PFSK-1 (cell line): ENCODE results near the gene KIF13A.

ENCODE experiments used
- FOXP2 ChIP-seq: optimal IDR thresholded peaks from 2 replicates; pipeline ENCODE3; 2011; ENCODE audit warnings: borderline replicate concordance, control low read depth, inconsistent platforms; ENCODE audit not compliant: insufficient read depth; ENCODE audit errors: extremely low read length, extremely low read depth
- POLR2AphosphoS5 ChIP-seq: IDR thresholded peaks from 2 replicates; pipeline ENCODE4 v1.6.1; 2012; ENCODE audit warnings: low read depth, mild to moderate bottlenecking, control low read depth, low read length, moderate library complexity
- SIN3A ChIP-seq: IDR thresholded peaks from 2 replicates; pipeline ENCODE4 v1.6.1; 2012; ENCODE audit warnings: mild to moderate bottlenecking, low read length, moderate library complexity, borderline replicate concordance; ENCODE audit not compliant: insufficient read depth
- TAF1 ChIP-seq: IDR thresholded peaks from 2 replicates; pipeline ENCODE4 v1.6.1; 2012; ENCODE audit warnings: low read length, control low read depth, borderline replicate concordance; ENCODE audit not compliant: insufficient read depth
- TF ChIP-seq, protein P1 (sequence below), 2 experiments: IDR thresholded peaks; 2 replicates each; pipeline versions ENCODE4 v1.6.1 to v1.8.0; 2011 to 2012; ENCODE audit warnings: low read depth in 2 of 2, low read length in 2 of 2, control low read depth in 1 of 2, inconsistent platforms in 1 of 2, mild to moderate bottlenecking in 1 of 2, moderate library complexity in 1 of 2; ENCODE audit not compliant: insufficient read depth in 1 of 2

Gene KIF13A

DNA sequence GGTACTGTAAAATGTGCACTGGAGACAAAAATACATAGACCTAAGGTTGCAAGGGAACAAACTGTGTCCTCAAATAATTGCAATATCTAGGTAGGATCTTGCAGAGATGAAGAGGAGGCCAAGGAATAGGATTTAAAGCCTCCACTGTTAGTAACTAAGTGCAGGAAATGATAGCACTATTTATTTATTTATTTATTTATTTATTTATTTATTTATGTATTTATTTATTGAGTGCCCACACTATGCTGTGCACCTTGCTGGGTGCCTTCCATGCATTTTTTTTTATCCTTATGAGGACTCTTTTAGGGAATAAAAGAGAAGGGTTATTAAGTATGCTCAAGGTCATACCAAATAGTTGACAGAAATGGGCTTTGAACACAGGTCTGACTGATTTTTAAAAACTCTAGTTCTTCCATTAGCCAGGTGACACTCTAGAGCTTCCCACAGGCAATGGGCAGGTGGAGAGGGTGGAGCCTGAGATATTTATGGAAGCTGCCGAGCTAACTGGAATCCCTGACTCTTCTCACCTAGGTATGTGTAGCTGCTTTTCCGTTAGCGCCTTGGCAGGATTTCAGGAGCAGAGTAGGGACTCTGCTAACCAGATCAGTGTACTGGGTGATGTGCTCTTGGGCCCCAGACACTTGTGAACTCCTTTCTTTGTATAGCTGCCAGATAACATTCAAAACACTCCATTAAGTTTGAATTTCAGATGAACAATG lies 268.0 kb downstream of the KIF13A start:
- TF ChIP-seq, protein P1, sequence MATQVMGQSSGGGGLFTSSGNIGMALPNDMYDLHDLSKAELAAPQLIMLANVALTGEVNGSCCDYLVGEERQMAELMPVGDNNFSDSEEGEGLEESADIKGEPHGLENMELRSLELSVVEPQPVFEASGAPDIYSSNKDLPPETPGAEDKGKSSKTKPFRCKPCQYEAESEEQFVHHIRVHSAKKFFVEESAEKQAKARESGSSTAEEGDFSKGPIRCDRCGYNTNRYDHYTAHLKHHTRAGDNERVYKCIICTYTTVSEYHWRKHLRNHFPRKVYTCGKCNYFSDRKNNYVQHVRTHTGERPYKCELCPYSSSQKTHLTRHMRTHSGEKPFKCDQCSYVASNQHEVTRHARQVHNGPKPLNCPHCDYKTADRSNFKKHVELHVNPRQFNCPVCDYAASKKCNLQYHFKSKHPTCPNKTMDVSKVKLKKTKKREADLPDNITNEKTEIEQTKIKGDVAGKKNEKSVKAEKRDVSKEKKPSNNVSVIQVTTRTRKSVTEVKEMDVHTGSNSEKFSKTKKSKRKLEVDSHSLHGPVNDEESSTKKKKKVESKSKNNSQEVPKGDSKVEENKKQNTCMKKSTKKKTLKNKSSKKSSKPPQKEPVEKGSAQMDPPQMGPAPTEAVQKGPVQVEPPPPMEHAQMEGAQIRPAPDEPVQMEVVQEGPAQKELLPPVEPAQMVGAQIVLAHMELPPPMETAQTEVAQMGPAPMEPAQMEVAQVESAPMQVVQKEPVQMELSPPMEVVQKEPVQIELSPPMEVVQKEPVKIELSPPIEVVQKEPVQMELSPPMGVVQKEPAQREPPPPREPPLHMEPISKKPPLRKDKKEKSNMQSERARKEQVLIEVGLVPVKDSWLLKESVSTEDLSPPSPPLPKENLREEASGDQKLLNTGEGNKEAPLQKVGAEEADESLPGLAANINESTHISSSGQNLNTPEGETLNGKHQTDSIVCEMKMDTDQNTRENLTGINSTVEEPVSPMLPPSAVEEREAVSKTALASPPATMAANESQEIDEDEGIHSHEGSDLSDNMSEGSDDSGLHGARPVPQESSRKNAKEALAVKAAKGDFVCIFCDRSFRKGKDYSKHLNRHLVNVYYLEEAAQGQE (IDR thresholded peaks at IDR 0.05; ENCODE audit: insufficient read depth in 1 of 2, low read depth in 2 of 2, low read length in 2 of 2), result no peak
- TF ChIP-seq FOXP2 (no peak), TAF1 (no peak), SIN3A (no peak), POLR2AphosphoS5 (no peak)

DNA sequence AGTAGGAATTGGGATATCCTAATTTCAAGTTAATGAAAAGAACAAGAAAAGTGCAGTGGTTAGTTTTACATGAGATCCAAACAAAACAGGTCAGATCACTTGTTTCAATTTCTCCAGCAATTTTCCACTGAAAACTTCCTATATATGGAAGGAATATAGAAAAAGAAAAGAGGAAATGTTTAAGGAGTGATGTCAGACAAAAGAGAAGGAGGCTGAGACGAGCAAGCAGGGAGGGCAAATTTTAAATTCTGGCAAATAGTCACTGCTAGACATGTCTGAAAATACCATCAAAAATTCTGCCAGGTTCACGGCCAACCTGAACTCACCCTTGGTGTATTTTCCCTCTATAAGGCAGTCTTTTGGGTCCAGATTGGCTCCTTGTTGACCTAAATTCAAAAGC lies 271.2 kb downstream of the KIF13A start:
- TF ChIP-seq, protein P1 (IDR thresholded peaks at IDR 0.05; ENCODE audit: insufficient read depth in 1 of 2, low read depth in 2 of 2, low read length in 2 of 2), result no peak
- no peak for TF ChIP-seq FOXP2

DNA sequence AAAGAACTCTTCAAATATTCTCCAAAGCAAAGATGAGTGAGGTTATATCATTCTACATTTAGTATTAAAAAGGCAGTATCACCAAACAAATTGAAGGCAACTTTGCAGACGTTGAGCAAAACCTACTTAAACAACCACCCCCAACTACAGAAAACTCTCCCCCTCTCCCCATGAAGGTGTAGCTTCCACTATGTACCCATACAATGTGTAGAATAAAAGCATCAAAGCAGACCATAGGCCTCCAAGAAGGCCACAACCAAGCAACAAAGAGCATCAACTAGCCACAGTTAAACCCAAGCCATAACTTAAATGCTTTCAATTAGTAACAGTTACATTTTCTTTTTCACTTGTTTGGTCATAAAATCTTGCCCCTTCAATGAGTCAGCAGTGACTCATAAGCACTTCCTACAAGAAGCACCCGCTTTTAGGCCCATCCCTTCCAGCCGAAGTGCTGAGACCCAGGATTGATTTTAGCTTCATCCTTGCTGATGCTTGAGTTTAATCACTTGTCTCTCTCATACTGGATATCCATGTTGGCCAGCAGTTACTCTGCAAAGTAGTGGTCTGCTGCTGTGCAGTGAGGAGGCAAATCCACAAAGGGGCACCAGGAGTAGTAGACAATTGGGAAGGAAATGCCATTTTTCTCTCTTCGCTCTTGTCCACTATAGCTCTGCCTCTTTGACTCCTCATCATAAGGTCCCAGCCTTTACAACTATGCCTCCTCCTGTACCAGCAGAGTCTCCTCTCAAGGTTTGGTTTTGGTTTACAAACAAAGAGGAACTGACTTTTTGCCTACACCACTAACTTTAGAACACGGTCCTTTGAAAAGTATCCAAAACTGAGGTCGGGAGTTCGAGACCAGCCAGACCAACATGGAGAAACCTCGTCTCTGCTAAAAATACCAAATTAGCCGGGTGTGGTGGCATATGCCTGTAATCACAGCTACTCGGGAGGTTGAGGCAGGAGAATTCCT lies 272.3 kb downstream of the KIF13A start:
- TF ChIP-seq, protein P1 (IDR thresholded peaks at IDR 0.05; ENCODE audit: insufficient read depth in 1 of 2, low read depth in 2 of 2, low read length in 2 of 2), result 0 out of 4 replicates have a peak, but pooled peaks of 1 of the 2 experiments have one; percentile 31
- no peak for TF ChIP-seq TAF1

DNA sequence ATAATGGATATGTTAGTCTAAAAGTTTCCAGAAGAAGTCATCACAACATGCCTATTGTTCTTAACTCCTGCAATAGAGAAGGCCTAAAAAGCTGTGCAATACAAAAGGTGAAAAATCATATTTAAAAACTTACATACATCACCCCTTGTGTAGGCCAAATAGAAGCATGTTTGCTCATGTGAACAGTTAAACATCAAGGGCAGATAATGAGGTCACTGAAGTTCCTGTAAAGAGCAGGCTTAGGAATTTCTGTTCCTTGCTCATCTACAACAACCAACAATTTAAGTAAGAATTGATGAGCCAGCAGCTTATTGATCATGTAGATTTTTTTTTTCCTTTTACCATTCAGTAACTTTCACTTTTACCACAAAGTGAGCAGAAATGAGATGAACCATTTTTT lies 273.3 kb downstream of the KIF13A start:
- TF ChIP-seq POLR2AphosphoS5 (no peak), TAF1 (no peak), FOXP2 (no peak), SIN3A (no peak)
- TF ChIP-seq, protein P1 (IDR thresholded peaks at IDR 0.05; ENCODE audit: insufficient read depth in 1 of 2, low read depth in 2 of 2, low read length in 2 of 2), result no peak
